Vagina (tissue), 2 donors: ENCODE measurements around the gene INPP4B. TPM values are rescaled to one million over a fixed set of nuclear protein-coding genes. Genes with fewer than 3 reads are reported as not detected.

ENCODE experiments used
- DNase-seq, 2 donors: peaks; one replicate each; pipeline ENCODE4 v3.0.0-alpha.2; 2017; ENCODE audit errors: extremely low spot score in 2 of 2
- H3K27ac ChIP-seq: fragments of 200-600 bp; sonication (generic); one replicate; pipeline ENCODE4 v1.5.1; 2019
- H3K27me3 ChIP-seq: fragments of 200-600 bp; sonication (generic); one replicate; pipeline ENCODE4 v1.5.1; 2019
- H3K36me3 ChIP-seq, 2 donors: fragments of 200-600 bp; sonication (generic); one replicate each; pipeline ENCODE4 v1.5.1; 2017 to 2019
- H3K4me1 ChIP-seq: fragments of 200-600 bp; sonication (generic); one replicate; pipeline ENCODE4 v1.5.1; 2019
- H3K4me3 ChIP-seq, 2 donors: fragments of 200-600 bp; sonication (generic); 1 replicate in 1 of 2; 2 replicates in 1 of 2; pipeline ENCODE4 v1.5.1; 2016 to 2019
- H3K9me3 ChIP-seq: fragments of 200-600 bp; sonication (generic); one replicate; pipeline ENCODE4 v1.5.1; 2019
- CTCF ChIP-seq, 3 experiments: fragments of 450-650 bp in 2 of 3; fragments of 200-600 bp in 1 of 3; sonication (generic) in 1 of 3; IDR thresholded peaks; one replicate each; pipeline ENCODE4 v1.5.1; 2017 to 2019; ENCODE audit warnings: antibody characterized with exemption in 3 of 3, mild to moderate bottlenecking in 2 of 3, moderate library complexity in 2 of 3
- POLR2A ChIP-seq, 2 donors: fragments of 450-650 bp; IDR thresholded peaks; one replicate each; pipeline ENCODE4 v1.6.1; 2017; ENCODE audit warnings: antibody characterized with exemption in 2 of 2, mild to moderate bottlenecking in 2 of 2, moderate library complexity in 2 of 2
- POLR2AphosphoS5 ChIP-seq, 2 donors: sonication (generic); formaldehyde crosslinking; IDR thresholded peaks; one replicate each; pipeline ENCODE4 v1.9.0; 2017; ENCODE audit warnings: antibody characterized with exemption in 2 of 2, mild to moderate bottlenecking in 2 of 2, low read depth in 1 of 2; ENCODE audit not compliant: insufficient read depth in 1 of 2
- intact Hi-C: fragments of 100-400 bp; cut with DNase I; formaldehyde crosslinking; loops from one replicate; pipeline ENCODE4 v1.15.1; 2023
- total RNA-seq: library from RNA; depleted of rRNA; stranded (reverse); fragments of >200 nt; gene quantifications from one replicate; pipeline ENCODE4 v1.2.3, GENCODE V29; 2016

Gene INPP4B
- total RNA-seq, 1 donor from 2014 or later: 21.1 TPM

- H3K27me3 ChIP-seq: no peaks in the 10 kb centered on the region
- DNase-seq: no peak
- intact Hi-C loops: no loop called here
- H3K4me1 ChIP-seq: no peaks in the 10 kb centered on the region
- TF ChIP-seq POLR2A (IDR thresholded peaks at IDR 0.05) (no peak), CTCF (IDR thresholded peaks at IDR 0.05) (no peak), POLR2AphosphoS5 (IDR thresholded peaks at IDR 0.05; ENCODE audit: insufficient read depth in 1 of 2, low read depth in 1 of 2) (no peak)
- H3K9me3 ChIP-seq: no peaks in the 10 kb centered on the region
- no peak overlapping the region for H3K4me3 ChIP-seq
- H3K27ac ChIP-seq: no peak overlapping the region
- no peaks in the 10 kb centered on the region for H3K36me3 ChIP-seq
Observed at GRCh38 chr4:142475663-142476062, 370.4 kb downstream of the INPP4B start.

GRCh38 chr4:142474398-142475087 lies 371.6 kb downstream of the INPP4B start:
- H3K9me3 ChIP-seq: no peaks in the 10 kb centered on the region
- DNase-seq: no peak
- no peaks in the 10 kb centered on the region for H3K27me3 ChIP-seq
- H3K36me3 ChIP-seq: no peaks in the 10 kb centered on the region
- H3K4me1 ChIP-seq: no peaks in the 10 kb centered on the region
- intact Hi-C loops: no loop called here
- TF ChIP-seq POLR2AphosphoS5 (IDR thresholded peaks at IDR 0.05; ENCODE audit: insufficient read depth in 1 of 2, low read depth in 1 of 2) (no peak), POLR2A (IDR thresholded peaks at IDR 0.05) (no peak), CTCF (IDR thresholded peaks at IDR 0.05) (no peak)
- H3K4me3 ChIP-seq: no peak overlapping the region
- no peak overlapping the region for H3K27ac ChIP-seq

- Histone ChIP-seq H3K4me3 (no peak overlapping the region), H3K9me3 (no peaks in the 10 kb centered on the region), H3K4me1 (no peaks in the 10 kb centered on the region), H3K36me3 (no peaks in the 10 kb centered on the region), H3K27me3 (no peaks in the 10 kb centered on the region), H3K27ac (no peak overlapping the region)
- TF ChIP-seq POLR2A (IDR thresholded peaks at IDR 0.05) (no peak), POLR2AphosphoS5 (IDR thresholded peaks at IDR 0.05; ENCODE audit: insufficient read depth in 1 of 2, low read depth in 1 of 2) (no peak), CTCF (IDR thresholded peaks at IDR 0.05) (no peak)
- DNase-seq: no peak
- intact Hi-C loops: no loop called here
Observed at GRCh38 chr4:142473960-142474338, 372.2 kb downstream of the INPP4B start.

GRCh38 chr4:142473218-142473959 lies 372.7 kb downstream of the INPP4B start:
- no peaks in the 10 kb centered on the region for H3K27me3 ChIP-seq
- TF ChIP-seq CTCF (IDR thresholded peaks at IDR 0.05) (no peak), POLR2A (IDR thresholded peaks at IDR 0.05) (no peak), POLR2AphosphoS5 (IDR thresholded peaks at IDR 0.05; ENCODE audit: insufficient read depth in 1 of 2, low read depth in 1 of 2) (peak in 1 of 2 donors; percentile 8)
- H3K4me3 ChIP-seq: no peak overlapping the region
- H3K36me3 ChIP-seq: no peaks in the 10 kb centered on the region
- intact Hi-C loops: no loop called here
- DNase-seq: no peak
- H3K27ac ChIP-seq: no peak overlapping the region
- H3K4me1 ChIP-seq: no peaks in the 10 kb centered on the region
- no peaks in the 10 kb centered on the region for H3K9me3 ChIP-seq

- Histone ChIP-seq H3K27me3 (no peaks in the 10 kb centered on the region), H3K36me3 (no peaks in the 10 kb centered on the region), H3K9me3 (no peaks in the 10 kb centered on the region), H3K27ac (no peak overlapping the region), H3K4me1 (no peaks in the 10 kb centered on the region), H3K4me3 (no peak overlapping the region)
- DNase-seq: no peak
- intact Hi-C loops: no loop called here
- TF ChIP-seq POLR2AphosphoS5 (IDR thresholded peaks at IDR 0.05; ENCODE audit: insufficient read depth in 1 of 2, low read depth in 1 of 2) (no peak), POLR2A (IDR thresholded peaks at IDR 0.05) (no peak), CTCF (IDR thresholded peaks at IDR 0.05) (no peak)
Observed at GRCh38 chr4:142467088-142467487, 379.0 kb downstream of the INPP4B start.
